HAP-1 (cell line): ENCODE data around the gene ITGA4.

ENCODE experiments used
- DNase-seq, 2 experiments: peaks; one replicate each; pipeline ENCODE4 v3.0.0-alpha.2; 2016 to 2020; ENCODE audit warnings: low spot score in 2 of 2
- H3K27me3 ChIP-seq: fragments of 250-450 bp; sonication (Bioruptor Pico); 2 replicates; pipeline ENCODE4 v1.5.1; 2020; ENCODE audit warnings: low read depth, mild to moderate bottlenecking, moderate library complexity
- H3K36me3 ChIP-seq: fragments of 250-450 bp; sonication (Bioruptor Pico); replicated peaks from 2 replicates; pipeline ENCODE4 v1.5.1; 2020; ENCODE audit warnings: mild to moderate bottlenecking
- H3K4me1 ChIP-seq: fragments of 250-450 bp; sonication (Bioruptor Pico); 2 replicates; pipeline ENCODE4 v1.5.1; 2020; ENCODE audit warnings: mild to moderate bottlenecking
- H3K4me3 ChIP-seq: fragments of 250-450 bp; sonication (Bioruptor Pico); 2 replicates; pipeline ENCODE4 v1.5.1; 2020; ENCODE audit warnings: mild to moderate bottlenecking, moderate library complexity
- H3K9me3 ChIP-seq: fragments of 250-450 bp; sonication (Bioruptor Pico); 2 replicates; pipeline ENCODE4 v1.5.1; 2020; ENCODE audit warnings: mild to moderate bottlenecking, moderate library complexity
- in situ Hi-C: fragments of 300-500 bp; cut with MboI; formaldehyde crosslinking; loops from 3 replicates; pipeline ENCODE4 v1.14.3; 2020; ENCODE audit warnings: low sequenced_read_pairs, inconsistent platforms, mixed read lengths

The ITGA4 gene

DNA sequence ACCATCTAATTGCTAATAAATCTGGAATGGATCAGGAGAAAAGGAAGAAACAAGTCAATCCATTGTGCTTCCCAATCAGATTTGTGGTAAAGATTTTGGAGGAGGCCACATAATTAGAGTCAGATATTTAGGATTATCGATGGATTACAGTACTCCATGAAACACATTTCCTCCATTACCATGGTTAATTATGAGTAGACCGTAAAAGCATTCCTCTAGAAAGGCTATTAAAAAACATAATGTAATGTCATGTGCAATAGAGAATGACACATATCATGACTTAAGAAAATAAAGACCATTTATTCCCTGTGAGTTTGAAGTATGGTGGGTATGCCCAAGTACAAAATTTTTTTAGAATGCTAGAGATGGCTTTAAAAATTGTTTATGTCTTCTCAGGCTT lies 96.1 kb downstream of the ITGA4 start:
- no peak overlapping the region for H3K4me3 ChIP-seq
- no peaks in the 10 kb centered on the region for H3K9me3 ChIP-seq
- H3K4me1 ChIP-seq, result no peaks in the 10 kb centered on the region
- in situ Hi-C loops, result no loop called here
- no peak for DNase-seq
- no peaks in the 10 kb centered on the region for H3K27me3 ChIP-seq
- no peaks in the 10 kb centered on the region for H3K36me3 ChIP-seq

GRCh38 chr2:181554061-181554830 lies 97.1 kb downstream of the ITGA4 start:
- in situ Hi-C loops, result no loop called here
- no peak for DNase-seq

GRCh38 chr2:181558371-181558770 lies 101.2 kb downstream of the ITGA4 start:
- H3K36me3 ChIP-seq, result no peaks in the 10 kb centered on the region
- H3K27me3 ChIP-seq, result no peaks in the 10 kb centered on the region
- H3K4me3 ChIP-seq, result no peak overlapping the region
- in situ Hi-C loops, result no loop called here
- H3K4me1 ChIP-seq, result no peaks in the 10 kb centered on the region
- DNase-seq, result no peak
- H3K9me3 ChIP-seq, result no peaks in the 10 kb centered on the region

More at GRCh38 chr2:181554061-181554830, 97.1 kb downstream of the ITGA4 start:
- no peaks in the 10 kb centered on the region for H3K27me3 ChIP-seq
- H3K4me3 ChIP-seq, result no peak overlapping the region
- H3K36me3 ChIP-seq, result no peaks in the 10 kb centered on the region
- no peaks in the 10 kb centered on the region for H3K9me3 ChIP-seq
- H3K4me1 ChIP-seq, result no peaks in the 10 kb centered on the region

DNA sequence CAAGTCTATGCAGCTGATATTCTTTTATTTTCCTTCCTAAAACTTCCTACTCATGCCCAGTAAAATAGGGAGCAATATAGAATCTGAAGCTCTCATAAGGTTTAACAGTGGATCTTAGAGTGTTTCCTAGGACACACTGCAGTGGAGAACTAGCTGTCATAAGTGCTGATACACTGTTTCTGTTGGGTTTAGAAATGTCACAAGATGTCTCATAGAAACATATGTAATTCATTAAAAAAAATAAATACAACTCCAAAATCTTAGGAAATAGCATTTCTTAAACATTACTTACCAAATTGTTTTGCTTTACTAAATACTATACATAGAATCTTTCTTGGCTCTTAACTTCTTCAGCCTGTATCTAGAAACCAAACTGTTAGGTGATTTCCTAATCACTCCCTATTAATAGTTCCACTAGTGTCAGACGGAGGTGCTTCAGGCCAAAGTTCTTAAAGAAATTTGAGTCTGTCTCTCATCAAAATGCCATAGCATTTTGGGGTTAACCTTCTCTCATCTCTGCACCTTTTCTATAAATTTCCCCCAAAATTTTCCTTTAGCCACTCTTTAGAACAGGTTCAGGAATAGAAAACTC lies 106.0 kb downstream of the ITGA4 start:
- Histone ChIP-seq H3K4me1 (no peaks in the 10 kb centered on the region), H3K4me3 (no peak overlapping the region), H3K27me3 (no peaks in the 10 kb centered on the region), H3K9me3 (no peaks in the 10 kb centered on the region), H3K36me3 (no peaks in the 10 kb centered on the region)
- DNase-seq, result no peak
- in situ Hi-C loops, result no loop called here

GRCh38 chr2:181566334-181567032 lies 109.3 kb downstream of the ITGA4 start:
- in situ Hi-C loops, result no loop called here
- no peaks in the 10 kb centered on the region for H3K36me3 ChIP-seq
- no peak overlapping the region for H3K4me3 ChIP-seq
- no peaks in the 10 kb centered on the region for H3K4me1 ChIP-seq
- DNase-seq, result no peak
- H3K27me3 ChIP-seq, result no peaks in the 10 kb centered on the region
- H3K9me3 ChIP-seq, result no peaks in the 10 kb centered on the region

- in situ Hi-C loops, result no loop called here
- no peak for DNase-seq
Measured at GRCh38 chr2:181570059-181570458, 112.9 kb downstream of the ITGA4 start.

GRCh38 chr2:181570833-181571661 lies 113.9 kb downstream of the ITGA4 start:
- no peaks in the 10 kb centered on the region for H3K27me3 ChIP-seq
- H3K4me3 ChIP-seq, result no peak overlapping the region
- DNase-seq, result no peak
- in situ Hi-C loops, result no loop called here
- peaks cover 16% of the 10 kb centered on the region for H3K4me1 ChIP-seq
- H3K36me3 ChIP-seq, result no peaks in the 10 kb centered on the region
- H3K9me3 ChIP-seq, result no peaks in the 10 kb centered on the region

More at GRCh38 chr2:181570059-181570458, 112.9 kb downstream of the ITGA4 start:
- Histone ChIP-seq H3K4me1 (peaks cover 13% of the 10 kb centered on the region), H3K27me3 (no peaks in the 10 kb centered on the region), H3K36me3 (no peaks in the 10 kb centered on the region), H3K4me3 (no peak overlapping the region), H3K9me3 (no peaks in the 10 kb centered on the region)

DNA sequence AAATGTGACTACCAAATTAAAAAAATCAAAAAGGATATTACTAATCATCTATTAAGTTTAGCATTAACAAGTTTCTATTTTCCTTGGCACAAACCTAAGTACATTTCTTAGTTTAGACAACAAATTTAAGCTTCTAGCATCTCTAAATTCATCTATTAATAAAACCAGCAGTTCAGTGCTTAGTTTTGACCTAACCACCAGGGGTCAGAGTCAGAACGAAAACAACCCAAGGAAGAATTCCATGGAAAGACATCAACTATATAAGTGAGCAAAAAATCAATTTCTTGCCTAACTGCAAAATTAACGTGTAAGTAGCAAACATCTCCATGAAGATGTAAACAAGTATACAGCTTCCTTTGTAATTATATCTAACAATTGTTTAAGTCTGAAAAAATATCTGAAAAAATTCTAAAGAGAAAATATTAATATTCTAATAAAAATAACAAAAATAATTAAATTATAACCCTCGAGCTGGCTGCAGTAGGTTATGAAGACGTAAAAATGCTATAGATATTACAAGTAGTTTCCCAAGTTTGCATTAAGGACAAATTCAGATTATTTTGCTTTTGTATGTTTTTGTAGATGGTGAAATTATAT lies 116.1 kb downstream of the ITGA4 start:
- in situ Hi-C loops, result no loop called here
- peak; percentile 32 to 53 for DNase-seq
- peaks cover 16% of the 10 kb centered on the region for H3K4me1 ChIP-seq

GRCh38 chr2:181574321-181574720 lies 117.1 kb downstream of the ITGA4 start:
- no peaks in the 10 kb centered on the region for H3K9me3 ChIP-seq
- no peak for DNase-seq
- H3K4me3 ChIP-seq, result no peak overlapping the region
- in situ Hi-C loops, result no loop called here
- peaks cover 16% of the 10 kb centered on the region for H3K4me1 ChIP-seq
- H3K27me3 ChIP-seq, result no peaks in the 10 kb centered on the region; the same call in 1 of the 2 replicates
- no peaks in the 10 kb centered on the region for H3K36me3 ChIP-seq

More for the DNA sequence above, 116.1 kb downstream of the ITGA4 start:
- Histone ChIP-seq H3K27me3 (no peaks in the 10 kb centered on the region), H3K36me3 (no peaks in the 10 kb centered on the region), H3K4me3 (no peak overlapping the region), H3K9me3 (no peaks in the 10 kb centered on the region)

- Histone ChIP-seq H3K27me3 (peaks cover 3% of the 10 kb centered on the region; the same call in 1 of the 2 replicates), H3K4me1 (peaks cover 16% of the 10 kb centered on the region), H3K36me3 (no peaks in the 10 kb centered on the region), H3K9me3 (no peaks in the 10 kb centered on the region), H3K4me3 (no peak overlapping the region)
- DNase-seq, result no peak
- in situ Hi-C loops, result no loop called here
Measured at GRCh38 chr2:181575024-181575649, 118.0 kb downstream of the ITGA4 start.

- H3K4me3 ChIP-seq, result no peak overlapping the region
- in situ Hi-C loops, result no loop called here
- no peaks in the 10 kb centered on the region for H3K36me3 ChIP-seq
- H3K4me1 ChIP-seq, result peaks cover 16% of the 10 kb centered on the region
- DNase-seq, result peak in 1 of 2 experiments; percentile 16
- H3K27me3 ChIP-seq, result peaks cover 3% of the 10 kb centered on the region; the same call in 1 of the 2 replicates
- H3K9me3 ChIP-seq, result no peaks in the 10 kb centered on the region
Measured at GRCh38 chr2:181575650-181576025, 118.5 kb downstream of the ITGA4 start.

DNA sequence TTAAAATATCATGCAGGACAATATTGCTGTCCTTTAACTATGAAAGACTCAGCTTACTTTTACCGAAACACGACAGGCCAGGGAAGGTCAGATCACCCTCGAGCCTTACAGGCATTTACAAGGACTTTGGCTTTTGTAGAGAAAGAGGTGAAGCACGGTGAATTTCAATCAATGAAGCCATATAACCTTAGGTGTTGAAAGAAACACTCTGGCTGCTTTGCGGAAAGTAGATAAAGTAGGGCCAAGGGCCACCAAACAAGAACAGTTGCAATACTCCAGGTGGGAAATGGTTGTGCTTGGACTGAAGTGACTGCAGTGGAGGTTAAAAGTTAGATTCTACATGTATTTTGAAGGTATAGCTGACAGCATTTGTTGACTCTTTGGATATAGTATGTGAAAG lies 119.2 kb downstream of the ITGA4 start:
- in situ Hi-C loops, result no loop called here
- peaks cover 16% of the 10 kb centered on the region for H3K4me1 ChIP-seq
- H3K36me3 ChIP-seq, result no peaks in the 10 kb centered on the region
- no peak overlapping the region for H3K4me3 ChIP-seq
- no peaks in the 10 kb centered on the region for H3K9me3 ChIP-seq
- peaks cover 3% of the 10 kb centered on the region; the same call in 1 of the 2 replicates for H3K27me3 ChIP-seq
- DNase-seq, result no peak

- H3K4me1 ChIP-seq, result 0 out of 2 replicates have a peak, but pooled peaks cover 3% of the 10 kb centered on the region
- peaks cover 3% of the 10 kb centered on the region; the same call in 1 of the 2 replicates for H3K27me3 ChIP-seq
- no peak for DNase-seq
- H3K9me3 ChIP-seq, result no peaks in the 10 kb centered on the region
- no peak overlapping the region for H3K4me3 ChIP-seq
- in situ Hi-C loops, result no loop called here
- H3K36me3 ChIP-seq, result no peaks in the 10 kb centered on the region
Measured at GRCh38 chr2:181578829-181579228, 121.6 kb downstream of the ITGA4 start.
